Activated CD8-positive, alpha-beta T cell treated with anti-CD3 and anti-CD28 coated beads, Interleukin-2, amount 10 ng/mL, durations not matched to agents 7 days and 5 days (primary cell): ENCODE measurements around the gene MUC4. TPM values are rescaled to one million over a fixed set of nuclear protein-coding genes. Genes with fewer than 3 reads are reported as not detected.

Experiments
- ATAC-seq: fragments of 150-1000 bp; cut with Tn5 transposase; one replicate; pipeline ENCODE4 v1.10.0; 2021; ENCODE audit warnings: moderate library complexity
- CTCF ChIA-PET: fragments of 350-600 bp; sonication (Branson Sonifier 250); formaldehyde crosslinking; loops from one replicate; lab custom pipeline; 2021; ENCODE audit warnings: antibody characterized with exemption; lab: Charles Lee
- POLR2A ChIA-PET: fragments of 350-600 bp; sonication (Branson Sonifier 250); formaldehyde crosslinking; loops from one replicate; lab custom pipeline; 2021; ENCODE audit warnings: antibody characterized with exemption; lab: Charles Lee
- DNase-seq: peaks from one replicate; pipeline ENCODE4 v3.0.0-alpha.2; 2020
- H3K27ac Mint-ChIP-seq: one replicate; pipeline ENCODE4 v1.8.0; 2021; ENCODE audit warnings: mild to moderate bottlenecking, mixed read lengths
- H3K27me3 Mint-ChIP-seq: one replicate; pipeline ENCODE4 v1.8.0; 2021; ENCODE audit warnings: low read depth, mixed read lengths
- H3K36me3 Mint-ChIP-seq: one replicate; pipeline ENCODE4 v1.8.0; 2021; ENCODE audit warnings: low read depth, mixed read lengths
- H3K4me1 Mint-ChIP-seq: one replicate; pipeline ENCODE4 v1.8.0; 2021; ENCODE audit warnings: low read depth, mixed read lengths
- H3K4me3 Mint-ChIP-seq: one replicate; pipeline ENCODE4 v1.8.0; 2021; ENCODE audit warnings: mild to moderate bottlenecking, mixed read lengths
- H3K9me3 Mint-ChIP-seq: one replicate; pipeline ENCODE4 v1.8.0; 2022; ENCODE audit warnings: mixed read lengths; ENCODE audit not compliant: insufficient read depth
- total RNA-seq, 2 experiments: library from RNA; stranded (reverse); gene quantifications; one replicate each; pipeline ENCODE4 v1.2.3, GENCODE V29; 2021

MUC4 gene
- total RNA-seq, 2 experiments from 2014 or later: 0.05 TPM; not detected in 1

DNA sequence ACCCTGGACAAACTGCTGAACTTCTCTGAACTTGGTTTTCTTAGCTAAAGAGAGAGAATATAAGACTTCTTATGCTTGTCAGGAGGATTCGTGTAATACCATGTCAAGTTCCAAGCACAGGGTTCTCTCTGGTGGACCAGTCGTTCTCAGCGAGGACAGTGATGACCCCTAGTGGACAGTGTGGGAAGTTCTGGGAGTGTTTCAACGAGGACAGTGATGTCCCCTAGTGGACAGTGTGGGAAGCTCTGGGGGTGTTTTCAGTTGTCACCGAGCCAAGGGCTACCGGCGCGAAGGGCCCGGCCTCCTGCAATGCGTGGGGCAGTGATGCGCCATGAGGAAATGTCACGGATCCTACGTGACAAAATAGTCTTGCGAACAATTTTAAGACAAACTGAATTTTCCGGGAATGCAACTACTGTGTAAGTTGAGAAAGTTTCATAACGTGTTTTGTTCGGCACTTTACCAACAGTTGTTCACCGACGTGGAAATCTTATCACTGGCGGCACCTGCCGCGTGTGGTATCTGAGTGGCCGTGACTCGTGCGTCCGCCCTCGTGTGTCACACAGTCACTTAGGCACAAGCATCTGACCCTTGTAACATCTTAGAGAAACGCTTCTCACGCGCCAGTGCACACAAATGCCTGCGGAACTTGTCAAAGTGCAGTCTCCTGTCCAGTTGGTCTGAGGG, 39.3 kb upstream of the MUC4 start:
- ChIA-PET CTCF (interaction anchor here (0.6 to 3.9 kb wide), 41 partner anchors 8 to 580 kb away, joined by 3 to 30 read pairs (median 4); partner anchors contain the start of genes MUC20 and XXYLT1), POLR2A (no interaction called here)
- Mint-ChIP-seq H3K27ac (no peak overlapping the region), H3K27me3 (peaks cover 4% of the 10 kb centered on the region), H3K36me3 (no peaks in the 10 kb centered on the region), H3K9me3 (no peaks in the 10 kb centered on the region), H3K4me1 (peaks cover 11% of the 10 kb centered on the region), H3K4me3 (no peak overlapping the region)
- ATAC-seq (peak; percentile 95), DNase-seq (peak; percentile 94)

DNA sequence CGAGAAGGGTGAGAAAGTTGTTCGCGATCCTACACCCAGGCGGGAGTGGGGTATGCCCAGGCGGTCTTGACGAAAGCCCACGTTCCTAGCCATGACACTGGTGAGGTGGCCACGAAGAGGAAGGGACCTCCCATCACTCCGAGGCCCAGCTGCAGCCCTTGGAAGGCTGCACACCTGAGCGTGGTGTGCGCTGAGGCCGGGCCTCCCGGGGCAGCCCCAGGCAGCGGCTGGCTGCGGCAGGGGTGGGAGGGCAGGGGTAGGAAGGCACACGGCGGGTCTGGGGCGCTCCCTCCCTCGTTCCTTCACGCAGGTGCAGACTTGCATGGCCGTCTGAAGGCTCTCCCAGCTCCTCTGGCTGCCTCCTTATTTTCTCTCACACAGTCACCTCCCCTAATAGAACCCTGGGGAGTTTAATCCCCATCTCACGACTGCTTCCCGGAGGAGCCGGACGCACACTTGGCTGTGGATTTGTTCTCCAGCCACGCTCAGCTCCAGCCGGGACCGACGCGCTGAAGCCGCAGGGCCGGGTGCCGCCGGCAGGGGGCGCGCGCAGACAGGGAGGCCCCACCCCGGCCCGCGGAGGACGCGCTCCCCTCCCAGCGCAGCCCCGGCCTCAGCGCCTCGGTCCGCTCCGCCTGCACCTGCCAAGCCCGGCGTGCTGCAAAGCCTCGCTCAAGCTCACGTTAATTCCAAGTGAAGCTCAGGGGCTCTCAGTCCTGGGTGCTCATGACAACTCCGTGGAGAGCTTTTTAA, 37.8 kb upstream of the MUC4 start:
- Mint-ChIP-seq H3K4me1 (peaks cover 11% of the 10 kb centered on the region), H3K9me3 (no peaks in the 10 kb centered on the region), H3K4me3 (no peak overlapping the region), H3K27ac (no peak overlapping the region), H3K27me3 (peaks cover 7% of the 10 kb centered on the region), H3K36me3 (no peaks in the 10 kb centered on the region)
- POLR2A ChIA-PET: interaction anchor here (0.8 kb wide), 1 partner anchor 51 kb away, joined by 3 read pairs; no protein-coding TSS in a partner anchor
- CTCF ChIA-PET: interaction anchor here (1.0 to 3.9 kb wide), 22 partner anchors 8 to 578 kb away, joined by 3 to 30 read pairs (median 6); partner anchors contain the start of genes MUC20 and XXYLT1
- ATAC-seq: no peak
- DNase-seq: no peak

DNA sequence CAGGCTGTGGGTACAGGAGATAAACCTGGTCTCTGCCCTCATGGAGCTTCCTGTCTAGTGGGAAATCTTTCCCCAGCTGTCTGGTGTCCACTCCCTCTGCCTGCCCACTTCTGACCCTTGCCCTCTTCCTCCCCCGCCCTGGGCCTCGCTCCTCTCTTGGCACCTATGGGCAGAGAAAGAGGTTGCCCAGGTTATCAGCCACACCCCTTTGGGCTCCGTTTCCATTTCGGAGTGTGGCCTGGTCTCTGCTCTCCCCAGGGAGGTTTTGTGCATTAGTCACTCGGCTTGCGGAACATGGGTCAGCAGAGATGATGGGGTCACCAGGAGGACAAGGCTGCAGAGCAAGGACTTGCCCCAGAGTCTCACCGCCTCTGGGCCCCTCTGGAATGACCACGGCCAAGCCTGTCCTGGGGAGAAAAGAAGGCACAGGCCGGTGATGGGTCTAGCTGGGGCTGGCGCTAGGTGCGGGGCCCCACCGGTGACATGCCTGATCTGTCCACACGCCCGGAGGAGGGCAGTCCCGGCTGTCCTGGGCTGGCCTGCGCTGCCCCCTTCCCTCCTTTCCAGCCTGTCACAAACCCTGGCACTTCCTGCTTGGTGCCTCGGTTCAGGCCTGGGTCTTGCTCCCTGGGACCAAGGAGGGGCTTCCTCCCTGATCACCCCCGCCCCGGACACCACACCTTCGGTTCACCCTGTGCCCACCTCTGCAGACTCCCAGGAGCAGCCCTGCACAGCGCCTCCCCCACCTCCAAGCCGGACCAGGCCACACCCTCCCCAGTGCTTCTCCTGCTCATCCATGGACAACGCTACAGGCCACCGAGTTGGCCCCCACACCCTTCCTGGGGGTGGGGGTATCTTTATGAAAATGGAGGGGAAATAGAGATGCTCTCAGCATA, 35.6 kb upstream of the MUC4 start:
- Mint-ChIP-seq H3K27ac (no peak overlapping the region), H3K27me3 (peaks cover 12% of the 10 kb centered on the region), H3K36me3 (no peaks in the 10 kb centered on the region), H3K4me3 (no peak overlapping the region), H3K9me3 (no peaks in the 10 kb centered on the region), H3K4me1 (peaks cover 8% of the 10 kb centered on the region)
- ChIA-PET POLR2A (no interaction called here), CTCF (no interaction called here)
- no peak for ATAC-seq
- no peak for DNase-seq

DNA sequence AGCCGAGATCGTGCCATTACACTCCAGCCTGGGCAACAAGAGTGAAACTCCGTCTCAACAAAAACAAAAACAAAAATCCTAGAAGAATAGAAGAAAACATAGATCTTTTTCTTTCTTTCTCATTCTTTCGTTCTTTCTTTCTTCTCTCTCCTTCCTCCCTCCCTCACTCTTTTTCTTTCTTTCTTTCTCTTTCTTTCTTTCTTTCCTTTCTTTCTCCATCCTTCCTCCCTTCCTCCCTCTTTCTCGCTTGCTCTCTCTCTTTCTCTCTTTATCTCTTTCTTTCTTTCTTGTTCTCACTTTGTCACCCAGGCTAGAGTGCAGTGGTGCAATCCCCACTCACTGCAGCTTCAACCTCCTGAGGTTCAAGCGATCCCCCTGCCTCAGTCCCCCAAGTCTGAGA, 33.8 kb upstream of the MUC4 start:
- H3K9me3 Mint-ChIP-seq: no peaks in the 10 kb centered on the region
- ChIA-PET POLR2A (no interaction called here), CTCF (no interaction called here)
- DNase-seq: no peak
- no peak for ATAC-seq
- H3K27ac Mint-ChIP-seq: no peak overlapping the region
- H3K4me1 Mint-ChIP-seq: no peaks in the 10 kb centered on the region
- H3K4me3 Mint-ChIP-seq: no peak overlapping the region
- H3K27me3 Mint-ChIP-seq: peaks cover 10% of the 10 kb centered on the region
- no peaks in the 10 kb centered on the region for H3K36me3 Mint-ChIP-seq

DNA sequence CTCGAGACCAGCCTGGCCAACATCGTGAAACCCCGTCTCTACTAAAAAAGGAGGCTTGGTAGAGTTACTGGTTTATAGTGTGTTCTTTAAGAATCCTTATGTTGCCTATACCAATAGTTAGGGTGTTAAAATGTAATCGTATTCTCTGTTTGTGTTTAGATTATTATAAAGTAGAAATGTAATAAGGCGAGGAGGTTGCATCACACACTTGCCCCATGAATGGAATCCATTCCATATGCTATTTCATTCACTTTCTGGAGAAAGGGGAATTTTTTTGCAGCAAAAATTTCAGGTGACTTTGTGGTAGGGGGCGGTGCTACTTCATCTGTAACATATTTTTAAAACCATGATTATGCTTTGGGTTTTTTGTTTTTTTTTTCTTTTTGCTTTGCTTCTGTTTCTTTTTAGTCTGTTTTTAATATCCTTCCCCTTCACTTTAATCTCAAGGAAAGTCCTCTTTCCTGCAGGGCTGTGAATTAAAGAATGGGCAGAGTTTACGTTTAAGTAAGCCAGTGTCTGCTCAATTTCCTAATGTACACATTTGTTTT, 33.0 kb upstream of the MUC4 start:
- no peak for DNase-seq
- H3K4me1 Mint-ChIP-seq: no peaks in the 10 kb centered on the region
- H3K27ac Mint-ChIP-seq: no peak overlapping the region
- no peaks in the 10 kb centered on the region for H3K36me3 Mint-ChIP-seq
- ChIA-PET POLR2A (no interaction called here), CTCF (no interaction called here)
- no peak overlapping the region for H3K4me3 Mint-ChIP-seq
- no peaks in the 10 kb centered on the region for H3K9me3 Mint-ChIP-seq
- ATAC-seq: no peak
- H3K27me3 Mint-ChIP-seq: peaks cover 10% of the 10 kb centered on the region

DNA sequence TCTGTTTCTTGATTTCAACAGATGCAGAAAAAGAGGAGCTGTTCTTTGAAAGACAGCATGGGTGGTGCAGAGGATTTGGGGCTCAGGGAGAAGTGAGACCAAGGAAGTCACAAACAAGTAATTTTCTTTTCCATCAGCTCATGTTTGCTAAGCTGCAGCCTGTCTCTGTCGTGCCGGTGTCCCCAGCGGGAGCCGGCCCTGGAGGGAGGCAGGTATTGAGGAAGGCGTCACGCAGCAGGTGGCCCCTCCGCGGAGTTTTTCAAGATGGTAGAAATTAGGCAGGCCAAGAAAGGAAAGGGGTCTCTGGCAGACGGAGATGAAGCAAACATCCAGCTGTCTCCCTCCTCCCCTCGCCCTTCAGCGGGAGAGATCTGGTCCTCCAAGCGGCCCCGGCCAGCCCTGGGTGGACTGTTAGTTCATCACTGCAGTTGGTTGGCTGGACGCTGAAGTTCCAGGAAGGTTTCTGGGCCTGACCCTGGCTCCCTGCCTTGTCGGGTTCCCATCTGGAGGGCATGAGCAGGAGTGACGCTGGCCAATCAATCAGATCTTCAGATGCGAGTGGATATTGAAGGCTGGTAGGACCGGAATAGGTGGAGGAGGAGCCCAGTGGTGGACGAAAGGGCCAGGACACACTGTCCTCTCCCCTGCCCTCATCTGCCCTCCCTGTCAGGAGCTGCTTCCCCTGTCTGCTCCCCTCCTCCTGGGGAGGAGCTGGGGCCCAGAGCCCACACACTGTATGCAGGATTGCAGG, 27.7 kb upstream of the MUC4 start:
- H3K4me3 Mint-ChIP-seq: no peak overlapping the region
- no peak overlapping the region for H3K27ac Mint-ChIP-seq
- H3K4me1 Mint-ChIP-seq: no peaks in the 10 kb centered on the region
- H3K36me3 Mint-ChIP-seq: no peaks in the 10 kb centered on the region
- peaks cover 12% of the 10 kb centered on the region for H3K27me3 Mint-ChIP-seq
- ATAC-seq (no peak), DNase-seq (no peak)
- no peaks in the 10 kb centered on the region for H3K9me3 Mint-ChIP-seq
- POLR2A ChIA-PET: no interaction called here
- CTCF ChIA-PET: interaction anchor here (1.5 to 2.6 kb wide), 2 partner anchors 11 to 20 kb away, joined by 6 to 30 read pairs; no protein-coding TSS in a partner anchor

DNA sequence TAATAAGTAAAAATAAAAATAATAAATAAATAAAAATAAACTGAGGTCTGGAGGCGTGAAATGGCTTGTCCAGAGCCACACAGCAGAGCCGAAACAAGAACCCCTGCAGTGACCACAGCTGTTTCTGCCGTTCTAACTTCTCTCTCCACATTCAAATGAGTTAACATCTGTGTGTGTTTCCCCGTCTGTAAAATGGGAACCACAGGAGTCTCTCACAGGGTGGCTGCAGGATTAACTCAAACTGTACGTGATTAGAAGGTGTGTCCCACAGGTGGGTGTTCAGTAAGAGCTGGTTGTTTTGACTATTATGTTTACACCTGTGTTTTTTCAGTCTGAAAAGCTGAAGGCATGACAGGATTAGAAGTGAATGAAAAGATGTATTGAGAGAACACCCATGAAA, 27.0 kb upstream of the MUC4 start:
- Mint-ChIP-seq H3K36me3 (no peaks in the 10 kb centered on the region), H3K9me3 (no peaks in the 10 kb centered on the region), H3K4me3 (no peak overlapping the region), H3K27me3 (peaks cover 7% of the 10 kb centered on the region), H3K27ac (no peak overlapping the region), H3K4me1 (no peaks in the 10 kb centered on the region)
- ChIA-PET CTCF (interaction anchor here (0.5 to 2.6 kb wide), 3 partner anchors 12 to 73 kb away, joined by 3 to 30 read pairs (median 6); no protein-coding TSS in a partner anchor), POLR2A (no interaction called here)
- ATAC-seq: no peak
- DNase-seq: no peak

DNA sequence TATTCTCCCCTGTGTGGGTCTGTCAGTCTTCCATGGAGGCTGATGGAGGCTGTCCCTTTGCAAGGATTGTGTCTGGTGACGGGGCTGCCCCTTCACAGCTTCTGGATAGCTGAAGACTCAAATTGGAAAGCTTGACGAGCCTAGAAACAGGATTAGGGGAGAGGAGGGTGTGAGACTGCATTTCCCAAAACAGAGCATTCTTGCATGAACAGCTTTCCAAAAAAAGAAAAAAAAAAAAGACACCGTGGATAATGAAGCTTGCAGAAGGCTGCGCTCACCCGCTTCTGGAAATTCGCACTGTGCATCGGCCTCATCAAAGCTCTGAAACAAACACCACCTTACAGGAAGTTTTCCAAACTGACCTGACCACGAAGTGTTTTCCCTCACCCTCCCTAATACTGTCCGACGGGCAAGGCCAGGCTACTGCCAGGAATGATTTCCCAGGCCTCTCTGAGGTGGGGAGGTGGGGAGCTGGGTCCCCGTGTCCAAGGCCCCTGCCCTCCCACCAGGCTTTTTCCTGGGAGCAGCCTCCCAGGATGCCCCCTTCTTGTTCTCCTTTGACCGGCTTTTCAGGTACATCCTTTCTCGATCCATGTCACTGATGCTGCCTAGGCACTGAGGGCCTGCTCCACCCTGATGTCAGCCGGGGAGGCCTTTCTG, 24.9 kb upstream of the MUC4 start:
- CTCF ChIA-PET: interaction anchor here (2.5 kb wide), 1 partner anchor 13 kb away, joined by 8 read pairs; no protein-coding TSS in a partner anchor
- H3K4me1 Mint-ChIP-seq: no peaks in the 10 kb centered on the region
- H3K27ac Mint-ChIP-seq: no peak overlapping the region
- no peak overlapping the region for H3K4me3 Mint-ChIP-seq
- no peaks in the 10 kb centered on the region for H3K36me3 Mint-ChIP-seq
- ATAC-seq (no peak), DNase-seq (no peak)
- POLR2A ChIA-PET: no interaction called here
- H3K27me3 Mint-ChIP-seq: peaks cover 7% of the 10 kb centered on the region
- no peaks in the 10 kb centered on the region for H3K9me3 Mint-ChIP-seq

DNA sequence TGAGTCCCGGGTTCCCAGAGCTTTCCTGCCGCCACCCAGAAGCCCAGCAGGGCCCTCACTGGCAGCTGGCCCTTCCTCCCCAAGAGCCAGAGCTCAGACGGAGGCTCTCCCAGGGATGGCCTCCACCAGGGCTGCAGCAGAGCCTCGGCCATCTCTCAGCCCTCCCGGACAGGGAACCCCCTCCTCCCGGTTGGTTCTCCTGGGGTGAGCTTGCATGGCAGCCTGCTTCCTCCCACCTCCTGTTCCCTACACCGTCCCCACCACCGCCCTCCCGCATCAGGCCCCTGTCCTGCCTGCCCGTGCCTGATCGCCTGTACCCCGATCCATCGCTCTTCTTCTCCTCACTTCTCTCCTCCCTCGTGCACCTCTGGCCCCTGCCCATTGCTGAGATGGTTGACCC, 24.1 kb upstream of the MUC4 start:
- H3K27ac Mint-ChIP-seq: no peak overlapping the region
- CTCF ChIA-PET: interaction anchor here (2.5 kb wide), 1 partner anchor 14 kb away, joined by 8 read pairs; no protein-coding TSS in a partner anchor

DNA sequence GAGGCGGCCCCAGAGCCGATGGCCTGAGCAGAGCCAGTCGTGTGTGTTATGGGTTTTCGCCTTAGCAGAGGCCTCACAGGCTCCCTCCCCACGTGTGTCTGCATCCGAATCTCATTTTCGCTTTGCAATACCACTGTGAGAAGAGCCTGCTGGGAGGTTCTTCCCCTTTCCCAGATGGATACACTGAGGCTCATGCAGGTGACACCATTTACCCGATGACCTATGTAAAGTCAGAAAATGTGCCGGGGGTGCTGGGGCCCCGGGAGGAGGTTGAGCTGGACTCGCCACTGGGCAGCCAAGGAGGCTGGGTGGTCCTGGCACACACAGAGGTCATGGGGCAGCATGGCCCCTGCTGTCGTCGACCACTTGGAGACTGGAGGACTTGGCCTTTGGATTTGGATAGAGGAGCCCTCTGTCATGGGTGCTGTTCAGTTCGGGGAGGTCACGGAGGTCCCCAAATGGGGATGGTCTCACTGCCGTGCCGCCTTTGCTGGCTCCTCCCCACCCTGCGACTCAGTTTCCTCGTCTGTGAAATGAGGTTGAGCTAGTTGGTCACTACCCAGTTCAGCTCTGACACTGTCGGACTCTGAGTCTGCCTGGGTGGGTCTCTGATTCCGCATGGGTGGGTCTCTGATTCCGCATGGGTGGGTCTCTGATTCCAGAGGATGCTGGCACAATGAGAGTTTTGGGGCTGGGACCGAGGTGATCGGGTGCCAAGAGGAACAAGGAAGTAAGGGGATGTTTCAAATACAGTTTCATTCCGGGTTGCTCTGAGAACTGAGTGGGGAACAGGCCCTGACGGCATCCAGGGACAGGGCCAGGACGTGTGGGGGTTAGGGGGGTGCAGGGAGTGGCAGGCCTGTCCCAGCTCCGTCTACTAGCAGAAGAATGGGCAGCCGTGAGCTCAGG, 23.2 kb upstream of the MUC4 start:
- Mint-ChIP-seq H3K36me3 (no peaks in the 10 kb centered on the region), H3K9me3 (no peaks in the 10 kb centered on the region), H3K27me3 (peaks cover 9% of the 10 kb centered on the region), H3K4me1 (no peaks in the 10 kb centered on the region), H3K4me3 (no peak overlapping the region), H3K27ac (no peak overlapping the region)
- POLR2A ChIA-PET: no interaction called here
- ATAC-seq (no peak), DNase-seq (no peak)
- CTCF ChIA-PET: interaction anchor here (2.5 kb wide), 1 partner anchor 15 kb away, joined by 8 read pairs; no protein-coding TSS in a partner anchor

More for the DNA sequence above, 24.1 kb upstream of the MUC4 start:
- Mint-ChIP-seq H3K4me3 (no peak overlapping the region), H3K36me3 (no peaks in the 10 kb centered on the region), H3K4me1 (no peaks in the 10 kb centered on the region), H3K9me3 (no peaks in the 10 kb centered on the region), H3K27me3 (peaks cover 9% of the 10 kb centered on the region)
- ATAC-seq (no peak), DNase-seq (no peak)
- POLR2A ChIA-PET: no interaction called here
